Activated CD4-positive, alpha-beta T cell treated with anti-CD3 and anti-CD28 coated beads, Interleukin-2, amount 50 U/mL, for 16 hours (primary cell): ENCODE data around the gene SPNS2.

Source experiments
- DNase-seq: peaks from one replicate; pipeline ENCODE4 v3.0.0-alpha.2; 2020

Gene SPNS2, protein sequence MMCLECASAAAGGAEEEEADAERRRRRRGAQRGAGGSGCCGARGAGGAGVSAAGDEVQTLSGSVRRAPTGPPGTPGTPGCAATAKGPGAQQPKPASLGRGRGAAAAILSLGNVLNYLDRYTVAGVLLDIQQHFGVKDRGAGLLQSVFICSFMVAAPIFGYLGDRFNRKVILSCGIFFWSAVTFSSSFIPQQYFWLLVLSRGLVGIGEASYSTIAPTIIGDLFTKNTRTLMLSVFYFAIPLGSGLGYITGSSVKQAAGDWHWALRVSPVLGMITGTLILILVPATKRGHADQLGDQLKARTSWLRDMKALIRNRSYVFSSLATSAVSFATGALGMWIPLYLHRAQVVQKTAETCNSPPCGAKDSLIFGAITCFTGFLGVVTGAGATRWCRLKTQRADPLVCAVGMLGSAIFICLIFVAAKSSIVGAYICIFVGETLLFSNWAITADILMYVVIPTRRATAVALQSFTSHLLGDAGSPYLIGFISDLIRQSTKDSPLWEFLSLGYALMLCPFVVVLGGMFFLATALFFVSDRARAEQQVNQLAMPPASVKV

DNA sequence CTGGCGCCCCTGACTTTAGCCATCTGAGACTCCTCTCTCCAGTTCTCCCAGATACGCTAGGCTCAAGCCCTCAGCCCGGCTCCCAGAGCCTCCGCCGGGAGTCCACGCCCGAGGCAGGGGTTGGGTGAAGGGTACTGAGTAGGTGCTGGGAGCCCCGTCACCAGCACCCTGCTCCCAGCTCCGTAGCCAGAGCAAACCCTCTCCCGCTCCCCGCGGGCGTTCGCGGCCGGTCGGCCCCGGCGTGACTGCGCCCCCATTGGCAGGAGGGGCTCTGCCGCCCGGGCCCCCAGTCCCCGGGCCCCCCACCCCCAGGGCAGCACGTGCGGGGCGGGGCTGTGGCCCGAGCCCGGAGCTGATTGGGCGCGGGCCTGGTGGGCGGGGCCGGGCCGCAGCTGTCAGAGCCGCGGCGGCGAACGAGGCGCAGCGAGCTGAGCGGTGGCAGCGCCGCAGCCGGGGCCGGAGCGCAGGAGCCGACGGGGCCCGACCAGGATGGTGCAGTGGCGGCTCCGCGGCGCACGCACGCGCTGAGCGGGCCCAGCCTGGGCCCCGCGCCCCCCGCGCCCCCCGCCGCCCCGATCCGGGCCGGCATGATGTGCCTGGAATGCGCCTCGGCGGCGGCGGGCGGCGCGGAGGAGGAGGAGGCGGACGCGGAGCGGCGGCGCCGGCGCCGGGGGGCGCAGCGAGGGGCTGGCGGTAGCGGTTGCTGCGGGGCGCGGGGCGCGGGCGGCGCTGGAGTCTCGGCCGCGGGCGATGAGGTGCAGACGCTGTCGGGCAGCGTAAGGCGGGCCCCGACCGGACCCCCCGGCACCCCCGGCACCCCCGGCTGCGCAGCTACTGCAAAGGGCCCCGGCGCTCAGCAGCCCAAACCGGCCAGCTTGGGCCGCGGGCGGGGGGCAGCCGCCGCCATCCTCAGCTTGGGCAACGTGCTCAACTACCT lies at the start of gene SPNS2:
SPNS2 (plus strand) TSS at position 421 of the 937 bp plus-strand sequence; CDS start at position 588, 167 bp downstream.
- DNase-seq: peak; percentile 47

DNA sequence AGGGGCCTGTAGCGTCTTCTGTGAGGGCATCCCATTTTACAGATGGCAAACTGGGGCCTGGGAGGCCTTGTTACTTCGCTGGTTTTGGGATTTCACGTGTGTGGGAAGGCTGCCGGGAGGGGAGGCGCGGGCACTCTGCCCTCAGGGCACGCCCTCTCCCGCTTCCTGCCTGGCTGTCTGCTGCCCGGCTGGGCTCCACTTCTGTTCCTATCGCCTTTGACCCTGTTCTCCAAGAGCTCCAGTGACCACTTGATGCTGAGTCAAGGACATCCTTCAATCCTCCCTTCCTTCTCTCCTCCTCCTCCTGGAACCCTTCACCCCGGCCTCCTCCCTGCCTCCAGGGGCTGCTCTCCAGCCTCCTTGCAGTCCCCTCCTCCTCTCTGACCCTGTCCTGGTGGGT lies 48.9 kb upstream of the SPNS2 start:
- no peak for DNase-seq

DNA sequence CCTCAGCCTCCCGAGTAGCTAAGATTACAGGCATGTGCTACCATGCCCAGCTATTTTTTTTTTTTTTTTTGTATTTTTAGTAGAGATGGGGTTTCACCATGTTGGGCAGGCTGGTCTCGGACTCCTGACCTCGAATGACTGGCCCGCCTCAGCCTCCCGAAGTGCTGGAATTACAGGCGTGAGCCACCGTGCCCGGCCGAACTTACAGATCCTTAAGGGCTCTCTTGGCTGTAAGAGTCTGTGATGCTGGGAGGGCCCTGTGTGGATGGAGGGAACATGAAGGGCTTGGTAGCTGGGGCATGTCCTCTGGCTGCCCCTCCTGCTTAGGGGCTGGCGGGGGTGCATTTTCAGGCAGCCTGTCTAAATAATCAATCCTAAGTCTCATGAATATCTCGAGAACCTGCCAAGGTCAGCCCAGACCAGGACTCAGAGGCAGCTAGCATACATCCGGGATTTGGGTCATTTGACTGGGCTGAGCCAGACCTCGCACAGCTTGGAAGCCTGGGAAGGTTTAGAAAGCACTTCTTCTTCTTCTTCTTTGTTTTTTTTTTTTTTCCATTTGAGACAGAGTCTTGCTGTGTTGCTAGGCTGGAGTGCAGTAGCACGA lies 47.9 kb upstream of the SPNS2 start:
- DNase-seq: no peak

DNA sequence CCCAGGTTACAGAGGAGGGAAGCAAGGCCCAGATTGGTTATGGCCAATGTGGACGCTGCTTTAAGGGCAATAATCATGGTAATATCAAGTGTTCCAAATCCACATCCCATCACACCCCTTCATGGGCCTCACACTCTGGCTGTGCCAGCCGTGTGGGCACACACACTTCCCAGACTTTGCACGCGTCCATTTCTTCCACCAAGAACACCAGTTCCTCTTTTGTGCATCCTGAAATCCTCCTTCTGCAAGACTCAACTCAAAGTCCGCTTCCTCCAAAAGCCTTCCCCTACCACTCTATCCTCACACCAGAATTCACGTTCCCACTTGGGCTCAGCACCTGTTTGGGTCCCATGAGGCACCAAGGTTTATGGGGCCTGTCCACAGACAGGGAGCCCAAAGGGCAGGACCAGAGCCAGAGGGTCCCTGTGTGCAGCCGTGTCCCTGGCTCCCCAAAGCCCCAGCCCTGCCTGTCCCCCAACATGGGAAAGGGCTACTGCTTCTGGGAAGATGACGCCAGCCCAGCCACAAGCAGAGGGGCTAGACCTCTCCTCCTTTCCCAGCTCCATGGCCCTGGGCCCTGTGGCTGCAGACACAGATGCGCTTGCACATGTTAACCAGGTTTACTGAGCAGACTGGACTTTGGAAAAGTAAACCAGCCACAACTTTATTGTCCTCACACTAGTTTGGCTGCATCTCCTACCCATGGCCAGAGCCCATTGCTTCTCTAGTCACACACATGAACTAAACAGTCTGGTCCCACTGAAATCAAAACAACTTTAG lies 44.7 kb upstream of the SPNS2 start:
- no peak for DNase-seq

DNA sequence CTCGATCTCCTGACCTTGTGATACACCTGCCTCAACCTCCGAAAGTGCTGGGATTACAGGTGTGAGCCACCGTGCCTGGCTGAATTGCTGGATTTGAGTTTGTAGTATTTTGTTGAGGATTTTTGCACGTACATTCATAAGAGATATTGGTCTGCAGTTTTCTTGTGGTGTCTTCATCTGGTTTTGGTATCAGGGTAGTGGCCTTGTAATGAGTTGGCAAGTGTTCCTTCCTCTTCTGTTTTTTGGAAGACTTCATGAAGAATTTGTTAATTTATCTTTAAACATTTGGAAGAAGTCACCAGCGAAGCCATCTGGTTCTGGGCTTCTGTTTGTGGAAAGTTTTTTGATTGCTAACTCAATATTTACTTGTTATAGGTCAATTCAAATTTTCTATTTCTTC lies 38.0 kb upstream of the SPNS2 start:
- DNase-seq: no peak

DNA sequence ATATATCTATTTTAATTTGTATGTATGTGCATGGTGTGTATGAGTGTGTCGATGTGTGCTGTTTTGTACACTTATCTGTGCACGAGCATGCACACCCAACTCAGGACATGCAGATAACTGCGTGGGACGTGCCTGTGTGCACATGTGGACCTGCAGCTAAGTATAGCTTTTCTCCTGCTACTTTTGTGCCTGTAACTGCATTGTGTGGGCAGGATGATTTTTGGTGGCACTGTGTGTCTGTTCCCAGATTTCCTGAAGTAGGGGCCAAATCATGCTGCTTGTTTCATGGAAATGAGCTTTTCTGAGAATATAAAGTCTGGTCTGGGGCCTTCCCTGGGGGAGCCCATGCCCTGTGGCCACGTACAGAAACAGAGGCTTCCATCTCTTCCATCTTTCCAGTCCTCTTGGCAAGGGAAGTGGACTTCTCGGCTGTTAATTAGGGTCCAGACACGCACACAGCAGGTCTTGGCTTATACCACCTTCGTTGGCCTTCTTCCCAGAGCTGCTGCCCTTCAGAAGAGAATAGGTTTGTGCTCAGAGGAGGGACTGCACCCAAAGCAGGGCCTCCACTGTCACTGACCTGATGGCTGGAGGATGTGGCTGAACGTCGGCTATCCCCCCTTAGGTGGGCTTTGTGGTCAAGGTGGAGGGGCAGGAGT lies 34.7 kb upstream of the SPNS2 start:
- DNase-seq: no peak

DNA sequence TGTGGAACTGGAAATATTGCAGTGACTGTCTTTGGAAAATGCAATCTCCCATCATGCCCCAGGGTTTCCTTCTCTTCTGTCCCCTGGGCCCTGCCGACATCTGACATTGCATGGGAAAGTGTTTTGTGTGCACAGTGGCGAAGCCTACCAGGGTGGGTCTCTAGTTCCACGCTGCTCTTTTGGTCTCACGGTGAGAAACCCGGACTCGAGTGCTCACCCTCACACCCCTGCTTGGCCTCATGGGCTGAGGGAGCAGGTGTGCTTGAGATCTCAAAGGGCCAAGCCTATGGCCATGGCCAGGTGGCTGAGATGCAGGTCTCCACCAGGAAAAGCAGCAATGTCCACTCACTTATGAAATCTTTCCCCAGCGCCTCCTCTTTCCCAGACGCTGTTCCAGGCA lies 32.9 kb upstream of the SPNS2 start:
- DNase-seq: no peak

DNA sequence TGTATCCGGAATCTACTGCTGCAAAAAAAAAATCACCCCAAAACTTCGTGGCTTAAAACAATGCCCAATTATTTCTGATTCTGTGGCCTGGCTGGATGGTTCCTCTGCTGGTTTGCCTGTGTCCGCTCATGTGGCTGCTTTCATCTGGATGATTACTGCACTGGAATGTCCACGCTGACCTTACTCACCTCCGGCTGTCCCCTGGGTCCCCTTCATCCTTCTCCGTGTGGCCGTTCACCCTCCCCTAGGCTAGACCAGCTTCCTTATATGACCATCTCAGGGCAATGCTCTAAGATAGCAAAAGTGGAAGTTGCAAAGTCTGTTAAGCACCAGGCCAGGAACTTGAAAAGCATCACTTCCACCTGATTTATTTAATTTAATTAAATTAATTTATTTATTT lies 31.4 kb upstream of the SPNS2 start:
- DNase-seq: no peak

DNA sequence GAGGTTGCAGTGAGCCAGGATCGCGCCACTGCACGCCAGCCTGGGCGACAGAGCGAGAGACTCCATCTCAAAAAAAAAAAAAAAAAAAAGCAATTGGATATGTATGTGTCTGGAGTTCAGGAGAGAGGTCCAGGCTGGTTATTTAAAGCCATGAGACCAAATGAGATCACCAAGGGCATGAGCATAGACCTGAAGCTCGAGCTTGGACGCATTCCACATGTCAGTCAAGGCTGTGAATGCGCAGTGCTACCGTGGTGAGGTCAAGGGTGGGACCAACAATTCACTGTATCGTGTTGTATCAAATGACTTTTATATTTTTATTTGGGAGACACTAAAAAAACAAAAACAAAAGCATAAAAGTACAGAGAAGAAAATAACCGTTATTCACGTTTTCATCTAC lies 29.1 kb upstream of the SPNS2 start:
- DNase-seq: no peak

DNA sequence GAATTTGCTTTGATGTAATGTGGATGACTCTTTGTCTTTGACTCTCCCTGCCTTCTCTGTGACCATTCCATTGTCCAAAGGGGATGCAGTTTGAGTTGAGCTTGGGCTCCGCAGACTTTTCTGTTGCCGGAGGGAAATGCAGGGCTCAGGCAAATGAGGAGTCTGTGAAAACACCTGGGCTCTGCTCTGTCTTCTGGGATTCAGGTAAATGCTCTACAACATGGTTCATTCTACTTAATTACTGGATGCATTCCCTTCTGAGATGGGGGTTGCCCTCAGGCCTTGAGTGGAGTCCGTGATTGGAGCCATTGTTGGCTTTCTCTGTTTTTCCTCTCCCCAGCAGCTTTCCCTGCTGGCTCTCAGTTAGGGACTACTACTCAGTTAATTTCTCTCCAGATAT lies 26.4 kb upstream of the SPNS2 start:
- no peak for DNase-seq

DNA sequence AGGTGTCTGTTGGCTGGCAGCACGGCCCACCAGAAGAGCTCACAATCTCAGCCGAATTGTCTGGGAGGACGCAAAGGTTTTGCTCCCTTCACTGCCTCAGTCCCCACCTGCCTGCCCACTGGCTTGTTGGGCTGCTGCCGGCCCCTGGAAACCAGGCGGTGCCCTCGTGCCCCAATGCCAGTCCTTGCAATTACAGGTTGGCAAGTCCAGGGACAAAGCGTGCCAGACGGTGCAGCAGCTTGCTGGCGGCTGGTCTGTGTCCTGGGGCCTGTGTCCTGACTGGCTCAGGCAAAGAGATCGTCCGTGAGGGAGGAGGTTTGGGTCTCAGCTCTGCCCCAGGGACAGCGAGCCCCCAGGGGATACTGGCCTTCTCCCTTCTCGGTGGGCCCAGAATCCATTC lies 24.6 kb upstream of the SPNS2 start:
- DNase-seq: no peak

DNA sequence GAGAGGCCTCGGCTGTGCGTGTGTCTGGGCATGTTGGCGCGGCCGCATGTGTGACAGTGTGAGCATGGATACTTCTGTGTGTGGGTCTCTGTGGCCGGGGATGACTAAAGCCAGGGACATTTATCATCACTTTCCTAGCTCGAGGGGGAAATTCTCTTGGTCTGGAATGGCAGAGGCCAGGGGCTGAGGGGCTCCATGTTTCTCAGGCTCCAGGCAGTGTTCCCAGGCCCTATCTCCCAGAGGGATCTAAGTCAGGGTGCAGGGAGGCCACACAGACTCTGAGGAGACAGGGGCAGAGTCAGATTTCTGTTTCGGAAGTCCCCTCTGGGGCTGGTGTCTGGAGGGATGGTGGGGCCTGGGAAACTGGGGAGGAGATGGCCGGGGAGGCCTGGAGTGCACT lies 23.7 kb upstream of the SPNS2 start:
- DNase-seq: no peak

DNA sequence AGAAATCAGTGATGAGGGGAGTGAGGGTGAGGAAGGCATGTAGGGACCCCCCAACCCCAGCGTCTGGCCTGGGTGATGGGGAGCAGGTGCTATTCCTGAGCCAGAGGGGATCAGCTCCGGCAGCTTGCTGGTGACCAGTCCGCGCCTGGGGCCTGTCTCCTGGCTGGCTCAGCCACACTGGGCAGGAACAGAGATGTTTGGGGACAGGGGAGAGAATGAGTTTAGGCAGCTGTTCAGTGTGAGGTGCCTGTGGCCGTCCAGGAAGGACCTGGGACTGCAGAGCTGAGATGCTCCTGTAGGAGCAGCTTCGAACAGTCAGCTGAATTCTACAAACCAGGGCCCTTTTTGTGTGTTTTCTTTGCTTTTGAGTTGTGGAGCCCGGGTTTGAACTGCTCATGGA lies 23.2 kb upstream of the SPNS2 start:
- DNase-seq: no peak

DNA sequence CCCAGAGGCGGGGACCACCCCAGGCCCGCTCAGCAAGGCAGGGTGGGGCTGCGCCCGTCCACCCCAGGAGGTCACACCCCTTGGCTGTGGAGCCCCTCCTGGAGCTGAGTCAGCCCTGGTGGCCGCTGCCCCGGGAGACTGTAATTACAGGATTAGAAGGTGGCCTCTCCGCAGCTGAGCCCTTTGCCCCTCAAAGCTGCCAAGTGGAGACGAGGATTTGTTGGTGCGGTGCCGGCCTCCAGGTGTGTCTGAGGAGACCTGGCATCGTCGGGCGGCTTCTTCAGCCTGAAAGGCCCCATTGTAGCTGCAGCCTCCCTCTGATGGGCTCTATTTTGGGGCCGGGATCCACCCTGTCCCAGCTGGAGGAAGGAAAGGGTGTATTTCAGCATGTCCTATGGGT lies 22.7 kb upstream of the SPNS2 start:
- DNase-seq: no peak

DNA sequence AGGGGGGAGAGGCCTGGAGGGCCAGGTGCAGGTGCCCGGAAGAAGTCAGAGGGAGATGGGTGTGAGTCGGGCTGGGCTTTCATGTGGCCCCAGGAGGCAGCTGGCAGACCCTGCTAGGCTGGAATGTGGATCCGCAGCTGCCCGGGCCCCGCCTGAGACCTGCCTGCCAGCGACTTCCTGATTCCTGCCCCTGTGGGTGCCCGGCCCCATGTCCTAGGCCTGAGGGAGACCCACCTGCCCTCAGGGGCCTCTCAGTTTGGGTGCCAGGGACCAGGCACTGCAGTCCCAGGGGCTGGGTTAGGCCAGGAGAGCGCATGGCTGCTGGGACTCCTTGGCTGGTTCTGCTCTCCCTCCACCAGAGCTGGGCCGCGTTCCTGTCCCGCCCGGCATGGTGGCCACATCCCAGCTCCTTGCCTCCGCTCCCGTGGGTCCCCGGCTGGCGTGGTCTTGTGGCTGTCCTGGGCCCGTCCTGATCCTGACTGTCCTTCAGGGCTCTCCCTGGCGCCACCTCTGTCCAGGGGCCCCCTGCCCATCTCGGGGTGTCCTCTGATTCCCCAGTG lies 22.1 kb upstream of the SPNS2 start:
- DNase-seq: no peak

DNA sequence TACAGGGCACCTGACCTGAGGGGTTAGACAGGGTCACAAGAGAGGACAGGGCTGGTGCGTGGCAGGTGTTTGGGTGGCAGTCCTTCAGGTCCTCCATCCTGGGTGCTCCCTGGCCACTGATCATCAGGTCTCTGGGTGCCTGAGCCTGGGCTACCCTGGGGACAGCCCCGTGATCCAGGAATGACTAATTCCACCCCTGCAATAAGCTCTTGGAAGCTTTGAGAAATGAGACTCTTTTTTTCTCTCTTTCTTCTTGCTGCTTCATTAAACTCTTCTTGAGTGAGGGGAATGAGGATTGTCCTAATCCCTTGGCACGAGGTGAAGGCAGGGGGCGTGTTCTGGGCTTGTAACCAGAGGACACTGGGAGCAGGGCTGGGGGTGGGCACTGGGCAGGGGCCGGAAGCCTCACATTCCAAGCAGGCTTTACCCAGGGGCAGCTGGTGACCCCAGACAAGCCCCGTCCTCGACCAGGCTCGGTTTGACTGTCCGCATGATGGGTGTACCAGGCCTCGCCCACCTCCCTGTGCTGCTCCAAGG lies 21.4 kb upstream of the SPNS2 start:
- DNase-seq: no peak

DNA sequence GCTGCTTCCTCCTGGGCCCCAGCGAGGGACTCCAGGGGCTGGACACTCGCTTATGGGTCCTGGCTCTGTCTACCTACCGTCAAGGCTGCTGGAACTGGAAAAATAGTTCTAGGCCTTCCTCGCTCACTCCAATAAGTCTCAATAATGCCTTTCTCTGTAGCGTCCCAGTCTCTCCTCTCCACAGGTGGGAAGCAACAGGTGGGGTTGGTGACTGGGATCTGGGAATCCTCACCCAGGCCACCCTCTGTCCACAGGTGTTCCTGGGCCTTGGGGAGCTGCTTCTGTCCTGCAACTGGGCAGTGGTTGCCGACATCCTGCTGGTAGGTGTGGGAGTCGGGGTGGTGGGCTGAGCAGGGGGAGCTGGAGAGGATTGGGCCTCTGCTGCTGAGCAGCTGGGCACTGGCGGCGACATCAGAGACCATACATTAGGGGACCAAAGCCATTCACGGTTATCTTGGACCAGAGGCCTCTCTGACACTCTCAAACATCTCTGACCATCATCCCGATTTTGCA lies 20.3 kb upstream of the SPNS2 start:
- DNase-seq: no peak

DNA sequence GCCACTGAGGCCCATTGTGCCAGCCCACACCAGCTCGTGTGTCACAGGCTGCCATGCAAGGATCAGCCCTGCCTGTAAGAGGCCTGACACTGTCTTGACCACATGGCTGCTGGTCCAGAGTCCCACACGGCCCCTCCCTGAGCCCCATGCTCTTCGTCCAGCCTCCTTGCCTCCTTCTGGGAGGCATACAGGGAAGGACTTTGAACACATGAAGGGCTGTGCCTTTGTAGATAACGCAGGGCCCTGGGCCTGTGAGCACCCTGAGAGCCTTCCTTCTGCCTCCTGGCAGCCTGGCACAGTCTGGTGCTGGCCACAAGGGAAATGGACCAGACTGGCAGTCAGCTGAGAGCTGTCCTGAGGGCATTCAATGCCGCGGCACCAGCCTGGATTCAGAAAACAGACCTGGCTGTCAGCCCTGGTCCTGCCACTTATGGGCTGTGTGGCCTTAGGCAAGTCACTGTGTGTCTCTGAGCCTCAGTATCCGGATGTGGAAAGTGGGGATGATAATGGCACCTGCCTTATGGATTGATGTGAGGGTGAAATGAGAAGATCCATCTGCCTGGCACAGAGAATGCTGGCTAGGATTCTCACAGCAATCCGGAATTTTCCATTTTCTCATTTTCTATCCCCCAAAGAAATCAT lies 19.2 kb upstream of the SPNS2 start:
- no peak for DNase-seq

DNA sequence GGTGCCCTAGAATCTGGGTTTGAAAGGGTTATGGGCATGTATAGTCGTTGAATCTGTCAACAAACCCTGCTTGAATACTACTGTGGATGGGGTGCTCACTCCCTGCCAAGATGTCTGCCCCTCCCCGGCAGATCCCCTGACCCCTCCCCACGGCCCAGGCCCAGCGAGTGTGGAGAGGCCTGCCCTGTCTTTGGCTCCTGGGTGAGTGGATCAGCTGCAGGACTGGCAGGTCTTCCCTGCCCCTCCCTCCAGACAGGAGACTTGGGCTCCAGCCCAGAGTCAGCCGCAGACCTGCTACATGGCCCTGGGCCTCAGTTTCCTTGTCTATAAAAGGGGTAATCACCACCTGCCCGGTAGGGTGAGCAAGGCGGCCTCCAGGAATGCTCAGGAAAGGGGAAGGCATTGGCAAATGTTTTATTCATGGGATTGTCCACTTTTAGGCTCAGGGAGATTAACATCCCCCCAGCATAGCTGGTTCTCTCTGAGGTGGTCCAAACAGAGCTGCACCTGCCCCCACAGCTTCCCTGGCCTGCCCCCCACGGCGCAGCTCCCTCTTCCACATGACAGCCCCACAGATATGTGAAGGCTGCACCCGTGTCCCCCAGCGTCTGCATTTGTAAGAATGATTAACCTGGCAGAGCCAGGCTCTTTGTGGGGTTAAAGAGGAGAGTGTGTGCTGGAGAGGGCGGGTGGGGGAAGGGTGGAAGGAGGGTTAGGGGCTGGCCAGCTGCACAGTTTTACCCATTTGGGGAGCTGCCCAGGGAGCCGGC lies 18.5 kb upstream of the SPNS2 start:
- no peak for DNase-seq
